ENCODE data around the gene CARD10. TPM values are rescaled to one million over a fixed set of nuclear protein-coding genes. Genes with fewer than 3 reads are reported as not detected.
"Not testable (repeated sequence)": the region's sequence is repeated elsewhere in the genome, so short reads cannot be mapped to it uniquely, and the experiment has no call there.

Gene CARD10
- total RNA-seq, 1 donor from 2014 or later = 9.9 TPM

DNA sequence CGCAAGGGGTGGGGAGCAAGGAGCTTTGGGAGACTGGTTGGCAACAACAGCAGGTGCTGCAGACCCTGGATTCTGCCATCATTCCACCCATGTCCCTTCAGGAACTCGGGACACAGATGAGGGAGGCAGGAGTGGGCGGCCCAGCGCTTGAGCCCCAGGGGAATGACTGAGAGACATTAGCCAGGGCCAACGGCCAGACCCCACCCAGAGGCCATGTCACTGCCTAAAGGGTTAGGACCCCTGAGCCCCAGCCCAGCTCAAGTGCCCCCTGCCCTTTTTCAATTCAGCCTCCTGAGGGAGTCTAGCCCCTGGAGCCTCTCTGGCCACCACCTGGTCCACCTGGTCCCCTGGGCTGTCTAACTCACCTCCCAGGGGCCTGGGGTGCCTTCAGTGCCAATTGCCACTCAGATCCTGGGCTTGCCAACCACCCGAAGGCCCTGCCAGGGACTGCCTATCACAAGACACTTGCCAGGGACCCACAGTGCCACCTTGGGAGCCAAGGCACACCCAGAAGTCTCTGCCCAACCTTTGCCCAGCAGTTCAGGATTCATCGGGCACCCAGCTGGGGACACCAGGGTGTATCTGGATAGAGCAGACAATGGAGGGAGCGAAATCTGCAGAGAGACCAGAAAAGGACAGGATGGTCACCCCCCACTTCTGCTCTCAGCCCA is 49.7 kb downstream of the CARD10 start:
- H3K4me1 Mint-ChIP-seq (ENCODE audit: unreplicated experiment) = no peaks in the 10 kb centered on the region
- H3K27me3 Mint-ChIP-seq = peaks cover 61% of the 10 kb centered on the region
- H3K27ac Mint-ChIP-seq = no peak overlapping the region
- no peaks in the 10 kb centered on the region for H3K36me3 Mint-ChIP-seq
- no peak overlapping the region for H3K4me3 Mint-ChIP-seq
- DNase-seq (ENCODE audit: extremely low spot score, unreplicated experiment) = no peak
- H3K9me3 Mint-ChIP-seq = no peaks in the 10 kb centered on the region
- TF ChIP-seq, protein P1, sequence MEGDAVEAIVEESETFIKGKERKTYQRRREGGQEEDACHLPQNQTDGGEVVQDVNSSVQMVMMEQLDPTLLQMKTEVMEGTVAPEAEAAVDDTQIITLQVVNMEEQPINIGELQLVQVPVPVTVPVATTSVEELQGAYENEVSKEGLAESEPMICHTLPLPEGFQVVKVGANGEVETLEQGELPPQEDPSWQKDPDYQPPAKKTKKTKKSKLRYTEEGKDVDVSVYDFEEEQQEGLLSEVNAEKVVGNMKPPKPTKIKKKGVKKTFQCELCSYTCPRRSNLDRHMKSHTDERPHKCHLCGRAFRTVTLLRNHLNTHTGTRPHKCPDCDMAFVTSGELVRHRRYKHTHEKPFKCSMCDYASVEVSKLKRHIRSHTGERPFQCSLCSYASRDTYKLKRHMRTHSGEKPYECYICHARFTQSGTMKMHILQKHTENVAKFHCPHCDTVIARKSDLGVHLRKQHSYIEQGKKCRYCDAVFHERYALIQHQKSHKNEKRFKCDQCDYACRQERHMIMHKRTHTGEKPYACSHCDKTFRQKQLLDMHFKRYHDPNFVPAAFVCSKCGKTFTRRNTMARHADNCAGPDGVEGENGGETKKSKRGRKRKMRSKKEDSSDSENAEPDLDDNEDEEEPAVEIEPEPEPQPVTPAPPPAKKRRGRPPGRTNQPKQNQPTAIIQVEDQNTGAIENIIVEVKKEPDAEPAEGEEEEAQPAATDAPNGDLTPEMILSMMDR (conservative IDR thresholded peaks at IDR 0.05) = no peak

DNA sequence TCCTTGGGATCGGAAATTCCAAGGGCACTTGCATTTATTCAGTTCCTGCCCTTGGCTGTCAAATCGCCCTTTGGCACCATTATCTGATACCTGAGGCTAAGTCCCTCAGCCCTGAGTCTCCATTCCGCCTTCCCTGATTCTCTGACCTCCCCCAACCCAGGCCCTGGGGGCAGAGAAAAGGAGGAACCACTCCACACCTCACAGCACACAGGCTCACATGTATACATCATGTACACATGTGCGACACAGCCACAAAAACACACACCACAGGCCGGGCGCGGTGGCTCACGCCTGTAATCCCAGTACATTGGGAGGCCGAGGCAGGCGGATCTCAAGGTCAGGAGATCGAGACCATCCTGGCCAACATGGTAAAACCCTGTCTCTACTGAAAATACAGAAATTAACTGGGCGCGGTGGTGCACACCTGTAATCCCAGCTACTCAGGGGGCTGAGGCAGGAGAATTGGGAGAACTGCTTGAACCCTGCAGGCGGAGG is 51.0 kb downstream of the CARD10 start:
- H3K27ac Mint-ChIP-seq; H3K4me3 Mint-ChIP-seq; H3K9me3 Mint-ChIP-seq; H3K36me3 Mint-ChIP-seq; H3K4me1 Mint-ChIP-seq (ENCODE audit: unreplicated experiment); DNase-seq (ENCODE audit: extremely low spot score, unreplicated experiment): not testable (repeated sequence)
- peaks cover 60% of the 10 kb centered on the region for H3K27me3 Mint-ChIP-seq

DNA sequence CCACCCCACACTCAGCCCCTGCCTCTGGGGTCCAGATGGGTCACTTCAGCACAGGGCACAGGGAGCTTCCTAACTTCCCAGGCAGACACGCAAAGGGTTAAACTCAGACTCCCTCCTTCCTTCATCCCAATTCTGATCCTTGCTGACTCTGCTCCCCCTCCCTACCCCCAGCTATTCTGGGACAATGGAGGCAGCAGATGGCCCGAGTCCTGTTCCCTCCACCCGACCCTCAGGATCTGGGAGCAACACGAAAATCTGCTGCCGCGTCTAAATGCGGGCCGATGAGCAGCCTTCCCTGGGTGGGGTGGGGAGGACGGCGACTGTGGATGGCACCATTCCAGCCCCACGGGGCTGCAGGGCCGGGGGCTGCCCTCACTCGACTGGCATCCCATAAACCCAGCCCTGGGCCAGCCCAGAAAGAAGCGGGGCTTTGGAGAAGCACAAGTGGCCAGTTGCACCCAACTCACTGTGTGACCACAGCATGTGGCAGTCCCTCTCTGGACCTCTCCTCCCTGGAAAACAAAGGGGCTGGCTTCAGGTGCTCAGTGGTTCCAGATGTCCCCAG is 51.7 kb downstream of the CARD10 start:
- no peaks in the 10 kb centered on the region for H3K4me1 Mint-ChIP-seq (ENCODE audit: unreplicated experiment)
- peaks cover 63% of the 10 kb centered on the region for H3K27me3 Mint-ChIP-seq
- no peaks in the 10 kb centered on the region for H3K9me3 Mint-ChIP-seq
- no peak for DNase-seq (ENCODE audit: extremely low spot score, unreplicated experiment)
- TF ChIP-seq, protein P1 (conservative IDR thresholded peaks at IDR 0.05) = no peak
- H3K4me3 Mint-ChIP-seq = no peak overlapping the region
- H3K27ac Mint-ChIP-seq = no peak overlapping the region
- no peaks in the 10 kb centered on the region for H3K36me3 Mint-ChIP-seq

DNA sequence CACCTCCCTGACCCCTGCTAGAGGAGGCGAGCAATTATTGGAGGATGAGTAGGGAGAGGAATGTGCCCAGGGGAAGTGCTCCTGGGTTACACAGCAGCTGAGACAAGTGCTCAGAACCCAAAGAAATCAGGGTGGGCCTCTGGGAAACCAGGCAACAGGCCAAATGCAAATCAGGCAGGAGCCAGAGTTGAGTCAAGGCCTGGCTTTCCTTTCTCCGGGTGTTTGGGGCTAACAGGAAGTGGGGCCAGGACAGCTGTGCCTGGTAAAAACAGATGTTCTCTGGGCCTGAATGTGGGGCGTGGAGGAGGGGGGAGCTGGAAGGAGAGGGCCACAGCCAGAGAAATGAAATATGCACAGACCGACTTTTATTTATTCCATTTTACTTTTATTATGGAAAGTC is 55.0 kb downstream of the CARD10 start:
- TF ChIP-seq, protein P1 (conservative IDR thresholded peaks at IDR 0.05) = no peak
- DNase-seq (ENCODE audit: extremely low spot score, unreplicated experiment) = no peak
- no peak overlapping the region for H3K4me3 Mint-ChIP-seq
- no peak overlapping the region for H3K27ac Mint-ChIP-seq
- no peaks in the 10 kb centered on the region for H3K9me3 Mint-ChIP-seq
- H3K27me3 Mint-ChIP-seq = peaks cover 58% of the 10 kb centered on the region
- H3K4me1 Mint-ChIP-seq (ENCODE audit: unreplicated experiment) = no peaks in the 10 kb centered on the region
- no peaks in the 10 kb centered on the region for H3K36me3 Mint-ChIP-seq

DNA sequence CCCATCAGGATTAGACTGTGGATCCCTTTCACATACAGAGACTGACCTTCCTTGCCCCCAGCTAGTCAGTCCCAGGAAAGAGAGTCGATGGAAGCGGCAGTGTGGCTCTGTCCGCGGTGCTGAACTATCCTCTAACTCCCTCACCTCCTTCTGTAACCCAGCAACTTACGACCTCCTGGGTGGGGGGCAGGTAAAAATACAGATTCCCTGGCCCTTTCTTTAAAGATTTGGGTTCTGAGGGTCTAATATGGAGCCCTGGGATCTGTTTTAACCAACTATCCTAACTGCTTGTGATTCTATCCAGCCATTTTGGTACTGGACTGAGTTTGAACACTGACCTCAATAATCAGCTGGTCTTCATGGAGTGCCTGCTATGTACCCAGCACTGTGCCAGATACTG is 56.2 kb downstream of the CARD10 start:
- H3K27ac Mint-ChIP-seq = no peak overlapping the region
- TF ChIP-seq, protein P1 (conservative IDR thresholded peaks at IDR 0.05) = no peak
- no peaks in the 10 kb centered on the region for H3K9me3 Mint-ChIP-seq
- H3K27me3 Mint-ChIP-seq = peaks cover 60% of the 10 kb centered on the region
- no peak for DNase-seq (ENCODE audit: extremely low spot score, unreplicated experiment)
- H3K4me1 Mint-ChIP-seq (ENCODE audit: unreplicated experiment) = no peaks in the 10 kb centered on the region
- H3K4me3 Mint-ChIP-seq = no peak overlapping the region
- no peaks in the 10 kb centered on the region for H3K36me3 Mint-ChIP-seq

DNA sequence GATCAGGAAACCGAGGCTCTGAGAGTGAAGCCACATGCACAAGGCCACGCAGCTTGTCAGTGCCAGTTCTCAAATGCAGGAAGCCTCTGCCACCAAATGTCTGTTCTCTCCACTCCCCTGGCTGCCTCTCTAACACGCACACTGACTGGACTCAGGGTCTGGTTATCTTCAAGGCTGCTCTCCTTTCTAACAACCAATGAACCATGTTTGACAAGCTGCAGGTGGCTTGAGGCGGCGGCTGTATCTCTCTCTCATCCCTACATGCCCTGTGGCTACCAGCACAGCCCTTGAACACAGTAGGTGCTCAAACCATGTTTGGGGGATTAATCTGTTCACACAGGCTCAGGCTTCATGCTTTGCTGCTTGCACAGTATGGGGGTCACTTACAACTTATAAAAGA is 56.8 kb downstream of the CARD10 start:
- Mint-ChIP-seq H3K9me3 (no peaks in the 10 kb centered on the region), H3K27me3 (peaks cover 62% of the 10 kb centered on the region), H3K36me3 (no peaks in the 10 kb centered on the region), H3K27ac (no peak overlapping the region), H3K4me3 (no peak overlapping the region), H3K4me1 (ENCODE audit: unreplicated experiment) (no peaks in the 10 kb centered on the region)
- TF ChIP-seq, protein P1 (conservative IDR thresholded peaks at IDR 0.05) = no peak
- DNase-seq (ENCODE audit: extremely low spot score, unreplicated experiment) = no peak

Data from type B pancreatic cell (in vitro differentiated cells).